Tibial nerve (tissue), 3 donors: ENCODE data around the gene ACOT13.

Source experiments
- POLR2A ChIP-seq, 2 donors: fragments of 450-650 bp; IDR thresholded peaks; one replicate each; pipeline ENCODE4 v1.6.1; 2017; ENCODE audit warnings: antibody characterized with exemption in 2 of 2, mild to moderate bottlenecking in 2 of 2, moderate library complexity in 2 of 2
- TF ChIP-seq, protein P1 (sequence below), 5 experiments: fragments of 200-600 bp in 3 of 5; fragments of 450-650 bp in 2 of 5; sonication (generic) in 3 of 5; IDR thresholded peaks; one replicate each; pipeline ENCODE4 v1.5.1; 2016 to 2019; ENCODE audit warnings: antibody characterized with exemption in 5 of 5, mild to moderate bottlenecking in 3 of 5, moderate library complexity in 2 of 5

DNA sequence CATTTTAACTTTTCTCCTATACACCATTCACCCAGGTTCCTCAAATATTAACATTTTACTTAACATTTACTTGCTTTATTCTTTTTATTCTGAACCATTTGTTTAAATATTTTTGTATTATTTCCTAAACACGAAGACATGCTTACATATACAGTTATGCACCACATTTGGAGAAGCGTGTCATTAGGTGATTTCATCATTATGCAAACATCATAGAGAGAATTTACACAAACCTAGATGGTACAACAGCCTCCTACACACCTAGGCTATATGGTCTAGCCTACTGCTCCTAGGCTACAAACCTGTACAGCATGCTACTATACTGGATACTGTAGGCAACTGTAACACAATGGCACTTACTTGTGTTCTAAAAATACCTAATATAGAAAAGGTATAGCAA lies 6.8 kb upstream of the ACOT13 start:
- TF ChIP-seq, protein P1, sequence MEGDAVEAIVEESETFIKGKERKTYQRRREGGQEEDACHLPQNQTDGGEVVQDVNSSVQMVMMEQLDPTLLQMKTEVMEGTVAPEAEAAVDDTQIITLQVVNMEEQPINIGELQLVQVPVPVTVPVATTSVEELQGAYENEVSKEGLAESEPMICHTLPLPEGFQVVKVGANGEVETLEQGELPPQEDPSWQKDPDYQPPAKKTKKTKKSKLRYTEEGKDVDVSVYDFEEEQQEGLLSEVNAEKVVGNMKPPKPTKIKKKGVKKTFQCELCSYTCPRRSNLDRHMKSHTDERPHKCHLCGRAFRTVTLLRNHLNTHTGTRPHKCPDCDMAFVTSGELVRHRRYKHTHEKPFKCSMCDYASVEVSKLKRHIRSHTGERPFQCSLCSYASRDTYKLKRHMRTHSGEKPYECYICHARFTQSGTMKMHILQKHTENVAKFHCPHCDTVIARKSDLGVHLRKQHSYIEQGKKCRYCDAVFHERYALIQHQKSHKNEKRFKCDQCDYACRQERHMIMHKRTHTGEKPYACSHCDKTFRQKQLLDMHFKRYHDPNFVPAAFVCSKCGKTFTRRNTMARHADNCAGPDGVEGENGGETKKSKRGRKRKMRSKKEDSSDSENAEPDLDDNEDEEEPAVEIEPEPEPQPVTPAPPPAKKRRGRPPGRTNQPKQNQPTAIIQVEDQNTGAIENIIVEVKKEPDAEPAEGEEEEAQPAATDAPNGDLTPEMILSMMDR (IDR thresholded peaks at IDR 0.05) = no peak
- no peak for TF ChIP-seq POLR2A (IDR thresholded peaks at IDR 0.05)
